Measurements from ENCODE around the gene AGBL3.

AGBL3 gene

DNA sequence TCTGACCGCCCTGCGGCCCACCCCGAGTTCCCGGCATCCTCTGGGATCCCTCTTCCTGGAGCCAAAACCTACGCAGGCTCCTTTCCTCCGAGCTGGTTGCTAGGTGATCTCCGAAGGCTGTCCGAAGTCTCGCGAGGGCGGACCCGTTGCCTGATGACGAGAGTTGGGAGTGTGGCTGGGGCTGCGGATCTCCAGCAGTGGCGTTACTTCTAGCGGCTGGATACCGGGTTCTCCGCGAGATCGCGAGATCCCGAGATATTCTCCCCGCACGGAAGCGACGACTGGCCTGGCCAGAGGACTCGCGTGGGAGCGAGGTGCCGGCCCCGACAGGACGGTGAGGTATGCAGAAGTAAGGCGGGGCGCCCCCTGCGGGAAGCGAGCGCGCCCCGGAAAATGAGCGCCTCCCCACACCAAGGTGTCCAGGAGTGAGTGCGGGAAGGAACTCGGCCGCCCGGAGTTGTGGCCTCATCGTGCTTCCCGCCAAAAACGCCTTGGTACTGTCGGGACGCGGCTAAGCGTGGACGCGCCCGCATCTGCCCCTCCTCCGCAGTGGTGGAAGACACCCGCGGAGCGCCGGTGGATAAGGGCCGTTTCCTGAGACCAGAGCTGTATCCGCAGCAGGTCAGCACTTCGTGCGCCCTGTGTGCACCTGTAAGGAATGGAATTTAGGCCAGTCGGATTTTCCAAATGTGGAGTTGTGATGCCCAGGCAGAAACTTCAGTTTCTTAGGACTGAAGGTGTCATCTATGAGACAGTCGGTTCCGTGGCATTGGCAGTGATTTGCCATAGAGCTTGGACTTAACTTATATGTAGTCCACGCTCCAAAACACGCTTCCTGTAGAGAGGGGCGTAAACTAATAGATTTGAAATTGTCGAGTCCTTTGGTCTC, at the start of gene AGBL3:
TSS of gene AGBL3 (plus strand) at position 146 of the 889 bp plus-strand sequence. CDS start 1,426 bp downstream, outside the sequence.
- peak; percentile 96 for DNase-seq

DNA sequence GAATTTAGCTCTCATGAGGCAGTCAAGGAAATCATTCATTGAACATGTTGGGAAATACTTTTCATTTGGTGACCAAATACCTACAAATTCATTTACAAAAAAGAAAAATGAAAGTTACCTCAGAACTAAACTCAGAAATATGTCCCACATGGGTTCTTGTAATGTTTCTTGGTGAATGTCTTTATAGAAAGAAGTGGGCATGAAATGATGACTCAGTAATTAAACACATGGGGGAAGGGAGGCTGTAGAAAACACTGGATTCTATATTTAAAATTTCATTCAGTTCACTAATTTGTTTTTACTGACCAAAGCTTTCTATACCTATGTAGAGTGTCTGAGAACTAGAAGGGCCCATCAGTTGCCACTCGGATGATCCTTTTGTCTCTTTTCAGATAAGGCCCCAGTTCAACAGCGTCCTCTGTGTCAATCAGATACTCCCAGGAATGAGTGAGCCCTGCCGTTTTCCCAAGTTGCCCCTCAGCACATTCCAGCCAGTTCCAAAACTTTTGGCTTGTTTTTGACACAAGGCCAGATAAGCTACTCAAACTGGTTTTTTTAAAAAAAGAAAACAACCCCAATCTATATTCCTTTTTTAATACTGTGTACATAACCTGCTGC, 49.3 kb upstream of the AGBL3 start:
- DNase-seq = no peak

DNA sequence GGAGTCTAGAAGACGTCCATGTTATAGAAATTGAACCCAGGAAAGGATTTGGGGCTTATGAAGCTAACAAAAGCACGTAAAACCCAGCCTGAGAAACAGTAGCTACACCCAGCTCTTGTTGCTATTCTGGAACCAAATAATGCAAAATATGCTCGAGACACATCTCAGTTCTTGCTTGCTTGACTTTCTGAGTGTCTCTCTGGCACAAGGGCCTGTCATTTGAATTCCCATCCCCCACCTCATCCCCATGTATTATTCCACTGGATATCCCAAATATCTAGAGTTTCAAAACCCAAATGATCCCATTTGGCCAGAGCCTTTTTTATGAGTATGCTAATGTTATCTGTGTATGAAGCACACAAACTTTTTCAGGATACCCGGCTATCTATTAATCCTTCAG, 48.2 kb upstream of the AGBL3 start:
- no peak for DNase-seq

DNA sequence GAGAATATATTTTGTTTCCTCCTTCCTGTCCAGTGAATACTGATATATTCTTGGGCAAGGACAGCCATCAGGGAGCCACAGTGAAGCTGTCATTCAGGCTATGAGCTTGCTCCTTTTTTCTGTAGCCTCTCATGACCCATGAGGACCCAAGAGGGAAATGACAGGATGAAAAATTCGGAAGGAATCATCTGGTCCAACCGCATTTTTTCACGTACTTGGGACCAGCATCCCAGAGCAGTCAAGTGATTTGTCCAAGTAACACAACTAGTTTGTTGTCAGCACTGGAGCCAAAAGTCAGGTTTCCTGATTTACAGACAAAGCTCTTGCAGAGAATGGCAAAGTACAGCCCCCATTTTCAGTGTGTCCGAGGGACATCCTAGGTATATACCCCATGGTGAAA, 47.2 kb upstream of the AGBL3 start:
- DNase-seq = no peak

DNA sequence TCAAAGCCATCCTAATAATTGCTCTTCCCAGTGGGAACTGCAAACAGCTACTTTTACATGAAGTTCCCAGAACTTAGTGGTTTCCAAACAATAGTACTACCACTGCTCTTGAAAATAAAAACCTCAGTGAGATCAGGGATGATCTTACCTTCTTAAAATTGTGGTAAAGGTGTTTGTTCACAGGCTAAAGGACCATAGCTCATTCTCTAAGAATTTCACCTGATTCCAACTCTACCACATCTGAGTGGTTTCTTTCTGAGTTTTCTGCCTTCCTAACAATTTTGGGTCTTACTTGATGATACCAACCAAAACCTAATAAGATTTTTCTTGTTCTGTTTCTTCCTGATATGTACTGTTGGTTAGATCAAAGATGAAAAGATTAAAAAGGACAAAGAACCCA, 45.6 kb upstream of the AGBL3 start:
- no peak for DNase-seq

DNA sequence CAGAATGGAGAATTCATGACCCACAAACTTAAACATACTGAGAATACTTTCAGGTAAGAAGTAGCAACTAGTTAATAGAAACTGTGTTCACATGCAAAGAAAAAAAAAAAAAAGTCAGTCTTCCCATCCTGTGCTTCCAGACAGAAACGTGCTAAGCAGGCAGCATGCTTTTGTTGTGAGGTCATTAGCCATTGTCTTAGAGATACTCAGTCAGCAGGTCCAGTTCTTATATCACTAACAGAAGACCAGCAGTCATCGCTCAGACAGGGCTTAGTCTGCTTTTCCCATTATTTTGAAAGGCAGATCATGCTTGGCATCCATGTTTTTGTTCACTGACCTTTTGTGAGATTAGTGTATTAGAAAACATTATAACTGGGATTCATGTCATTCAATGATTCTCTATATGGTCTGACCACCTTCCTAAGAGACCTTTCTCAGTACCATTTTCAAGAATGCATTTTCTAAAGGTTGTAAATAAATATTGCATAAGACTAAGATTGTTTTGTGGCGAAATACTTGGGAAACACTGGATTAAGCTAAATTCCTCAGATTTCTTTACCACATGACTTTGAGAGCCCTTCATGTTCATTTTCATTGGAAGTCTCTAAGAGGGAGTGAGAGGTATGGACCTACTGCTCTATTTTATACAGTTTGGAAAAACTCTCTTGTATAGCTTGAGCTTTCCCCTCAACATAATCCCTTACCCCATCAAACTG, 45.0 kb upstream of the AGBL3 start:
- no peak for DNase-seq

DNA sequence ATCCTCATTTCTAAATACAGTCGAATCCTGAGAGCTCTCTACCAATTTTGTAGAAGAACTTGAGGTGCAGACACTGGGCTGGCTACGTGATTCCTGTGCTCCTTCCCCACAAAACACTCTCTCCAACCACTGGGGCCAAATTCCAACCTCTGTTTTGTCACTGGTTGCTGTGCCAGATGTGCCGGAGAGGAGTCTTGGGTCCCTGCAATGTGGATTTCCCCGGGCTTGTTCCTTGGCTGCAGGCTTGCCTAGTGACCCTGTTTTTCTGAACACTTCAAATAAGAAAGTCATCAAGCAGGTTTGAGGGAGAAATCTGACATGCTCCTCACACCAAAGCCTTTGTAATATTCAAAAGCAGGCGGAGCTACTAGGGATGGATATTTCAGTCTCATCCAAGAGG, 44.4 kb upstream of the AGBL3 start:
- no peak for DNase-seq

DNA sequence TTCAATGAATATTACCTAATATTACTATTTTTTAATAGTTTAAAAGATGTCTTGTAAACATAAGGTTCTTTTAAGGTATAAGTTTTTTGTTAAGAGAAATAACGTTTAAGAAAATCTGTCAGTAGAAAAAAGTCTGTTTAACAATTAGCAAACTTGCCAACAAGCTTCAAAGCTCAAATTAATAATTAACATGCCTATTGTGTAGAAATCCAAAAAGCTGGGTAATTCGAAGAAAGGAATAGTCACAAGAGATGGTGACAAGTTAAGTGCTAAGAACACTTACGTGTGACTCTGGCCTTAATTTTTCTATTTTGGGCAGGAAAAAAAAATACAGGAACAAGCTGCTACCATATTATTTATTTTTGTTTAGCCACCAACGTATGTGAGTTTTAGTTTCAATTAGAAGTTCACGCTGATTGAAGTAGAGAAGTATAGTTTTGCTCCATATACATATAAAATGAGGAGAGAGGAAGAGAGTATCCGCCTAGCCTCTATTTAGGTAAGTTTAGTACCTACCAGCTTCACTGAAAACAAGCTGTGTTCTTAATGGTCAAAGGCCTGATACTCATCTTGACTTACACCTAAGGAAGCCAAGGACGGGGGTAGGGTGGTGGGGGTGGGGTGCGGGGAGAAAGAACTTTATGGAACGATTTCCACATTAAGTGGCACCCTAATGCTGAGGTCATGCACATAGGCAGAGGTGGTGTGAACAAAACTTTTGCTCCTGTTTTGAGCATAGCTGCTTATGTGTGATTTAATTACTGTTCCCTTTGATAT, 43.4 kb upstream of the AGBL3 start:
- DNase-seq = no peak

DNA sequence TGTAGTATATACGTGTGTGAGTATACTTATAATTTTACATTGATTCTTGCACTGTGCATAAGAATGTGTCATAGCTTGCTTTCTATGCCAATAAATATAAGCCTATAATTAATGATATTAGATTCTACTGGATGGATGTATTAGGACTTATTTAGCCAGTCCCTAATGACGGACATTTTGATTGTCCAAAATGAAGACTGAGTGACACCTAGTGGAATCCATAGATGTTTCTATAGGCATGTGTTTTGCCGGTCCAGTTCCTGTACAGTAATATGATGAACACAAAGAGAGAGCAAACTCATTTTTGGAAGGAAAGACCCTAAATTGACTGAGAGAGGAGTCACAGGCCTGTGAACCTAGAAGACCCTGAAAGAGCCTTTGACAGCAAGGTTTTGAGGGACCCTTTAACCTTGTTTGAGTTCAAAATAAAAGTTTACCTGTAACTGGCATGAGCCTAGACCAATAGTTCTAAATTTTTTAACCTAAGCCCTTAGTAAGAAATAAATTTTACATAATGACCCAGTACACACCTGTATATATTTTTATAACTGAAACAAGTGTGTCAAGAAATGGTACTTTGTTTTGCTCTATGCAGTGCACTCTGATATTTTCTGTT, 42.4 kb upstream of the AGBL3 start:
- DNase-seq = peak; percentile 35

DNA sequence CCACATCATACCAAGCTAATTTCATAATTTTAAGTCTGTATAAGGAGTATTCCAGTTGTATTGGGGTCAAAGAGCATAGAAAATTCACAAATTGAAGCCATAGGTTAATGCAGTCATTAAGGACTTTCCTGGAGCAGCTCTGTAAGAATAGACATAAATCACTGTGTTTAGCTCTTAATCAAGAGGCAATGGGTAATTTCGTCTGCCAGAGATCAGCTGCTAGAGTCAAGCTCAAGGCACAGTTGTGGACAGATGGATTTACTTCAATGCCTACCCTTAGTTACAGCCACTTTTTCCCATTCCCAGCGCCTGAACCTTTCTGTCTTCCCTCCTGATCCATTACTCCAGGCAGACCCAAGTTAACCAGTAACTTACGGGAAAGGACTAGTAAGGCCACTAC, 40.6 kb upstream of the AGBL3 start:
- no peak for DNase-seq

DNA sequence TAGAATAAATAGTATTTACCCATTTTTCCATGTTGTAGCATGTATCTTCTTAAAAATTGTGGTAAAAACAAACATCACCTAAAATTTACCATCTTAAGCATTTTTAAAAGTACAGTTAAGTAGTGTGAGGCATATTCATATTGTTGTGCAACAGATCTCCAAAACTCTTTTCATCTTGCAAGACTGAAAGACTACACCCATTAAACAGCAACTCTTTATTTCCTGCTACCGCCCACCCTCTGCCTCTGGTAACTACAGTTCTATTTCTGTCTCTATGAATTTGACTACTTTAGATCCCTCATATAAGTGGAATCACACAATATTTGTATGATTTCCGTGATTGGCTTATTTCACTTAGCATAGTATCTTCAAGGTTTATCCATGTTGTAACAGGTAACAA, 40.0 kb upstream of the AGBL3 start:
- DNase-seq = no peak

DNA sequence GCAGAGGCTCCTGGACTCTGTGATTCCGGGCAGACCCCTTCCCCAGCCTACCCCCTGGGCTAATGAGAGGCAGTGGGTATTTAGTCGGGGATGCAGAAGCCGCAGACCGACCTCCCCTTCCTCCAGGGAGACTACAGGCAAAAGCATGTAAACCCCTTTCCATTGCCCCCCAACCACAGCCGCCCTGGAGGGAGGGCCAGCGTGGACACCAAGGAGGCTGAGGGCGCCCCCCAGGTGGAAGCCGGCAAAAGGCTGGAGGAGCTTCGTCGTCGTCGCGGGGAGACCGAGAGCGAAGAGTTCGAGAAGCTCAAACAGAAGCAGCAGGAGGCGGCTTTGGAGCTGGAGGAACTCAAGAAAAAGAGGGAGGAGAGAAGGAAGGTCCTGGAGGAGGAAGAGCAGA, 39.0 kb upstream of the AGBL3 start:
- no peak for DNase-seq

DNA sequence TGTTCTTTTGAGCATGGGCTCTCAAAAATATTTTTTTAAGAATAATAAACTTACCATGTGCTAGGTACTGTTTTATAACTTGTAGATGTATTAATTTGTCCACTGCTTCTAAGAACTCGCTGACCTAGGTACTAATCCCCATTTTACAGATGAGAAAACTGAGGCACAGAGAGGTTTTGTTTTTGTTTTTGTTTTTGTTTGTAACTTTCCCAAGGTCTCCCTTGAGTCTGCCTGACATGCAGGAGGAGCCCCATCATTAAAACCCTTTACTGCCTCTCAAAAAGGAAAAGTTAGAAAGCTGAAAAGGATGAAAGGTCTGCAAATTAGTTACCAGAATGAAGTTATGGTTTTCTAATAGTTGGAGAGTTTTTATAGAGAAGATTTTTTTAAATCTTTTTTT, 38.5 kb upstream of the AGBL3 start:
- DNase-seq = no peak

DNA sequence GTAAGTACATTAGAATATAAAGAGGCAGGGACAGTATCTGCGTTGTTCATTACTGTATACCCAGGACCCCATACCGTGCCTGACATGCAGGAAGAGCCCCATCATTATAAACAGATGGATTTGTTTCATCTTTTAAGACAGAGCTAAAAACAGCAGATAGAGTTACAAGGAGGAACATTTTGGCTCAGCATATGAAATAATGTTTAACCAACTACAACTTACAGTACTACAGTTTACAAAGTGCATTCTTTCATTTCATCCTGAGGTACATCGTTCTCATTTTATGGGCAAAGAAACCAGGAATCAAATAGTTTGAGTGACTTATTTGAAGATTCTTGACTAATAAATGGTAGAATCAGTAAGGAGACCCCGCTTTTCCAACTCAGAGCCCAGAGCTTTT, 38.1 kb upstream of the AGBL3 start:
- DNase-seq = no peak

DNA sequence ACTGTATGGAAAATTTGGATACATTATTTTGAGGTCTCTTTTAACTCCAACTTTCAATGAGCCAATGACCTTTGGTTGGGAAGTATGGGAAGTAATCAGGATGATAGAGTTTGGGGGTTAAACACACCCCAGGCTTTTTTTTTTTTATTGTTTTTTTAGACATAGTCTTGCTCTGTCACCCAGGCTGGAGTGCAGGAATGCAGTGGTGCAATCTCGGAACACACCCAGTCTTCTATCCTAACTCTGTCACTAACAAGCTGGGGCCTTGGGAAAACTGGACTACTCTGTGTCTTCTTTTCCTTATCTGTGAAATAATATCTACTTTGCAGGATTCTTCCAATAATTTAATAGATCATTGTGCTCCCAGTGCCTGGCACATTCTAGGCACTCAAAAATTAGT, 37.6 kb upstream of the AGBL3 start:
- no peak for DNase-seq

DNA sequence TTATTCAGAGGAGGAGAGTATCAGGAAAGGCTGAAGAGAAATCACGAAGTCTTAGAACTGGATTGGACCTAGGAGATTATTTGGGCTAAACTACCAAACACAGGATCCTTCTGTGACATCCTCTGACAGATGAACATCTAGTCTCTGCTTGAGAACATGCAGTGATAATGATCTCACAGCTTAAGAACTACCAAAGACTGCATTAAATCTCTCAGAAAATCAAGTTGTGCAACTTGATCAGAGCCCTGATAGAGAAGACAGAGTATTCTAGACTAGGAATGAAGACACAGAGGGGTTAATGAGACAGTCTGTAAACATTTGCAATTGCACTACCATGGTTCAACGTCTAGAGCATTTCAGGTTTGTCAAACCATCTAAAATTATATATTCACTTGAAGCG, 37.1 kb upstream of the AGBL3 start:
- DNase-seq = no peak

DNA sequence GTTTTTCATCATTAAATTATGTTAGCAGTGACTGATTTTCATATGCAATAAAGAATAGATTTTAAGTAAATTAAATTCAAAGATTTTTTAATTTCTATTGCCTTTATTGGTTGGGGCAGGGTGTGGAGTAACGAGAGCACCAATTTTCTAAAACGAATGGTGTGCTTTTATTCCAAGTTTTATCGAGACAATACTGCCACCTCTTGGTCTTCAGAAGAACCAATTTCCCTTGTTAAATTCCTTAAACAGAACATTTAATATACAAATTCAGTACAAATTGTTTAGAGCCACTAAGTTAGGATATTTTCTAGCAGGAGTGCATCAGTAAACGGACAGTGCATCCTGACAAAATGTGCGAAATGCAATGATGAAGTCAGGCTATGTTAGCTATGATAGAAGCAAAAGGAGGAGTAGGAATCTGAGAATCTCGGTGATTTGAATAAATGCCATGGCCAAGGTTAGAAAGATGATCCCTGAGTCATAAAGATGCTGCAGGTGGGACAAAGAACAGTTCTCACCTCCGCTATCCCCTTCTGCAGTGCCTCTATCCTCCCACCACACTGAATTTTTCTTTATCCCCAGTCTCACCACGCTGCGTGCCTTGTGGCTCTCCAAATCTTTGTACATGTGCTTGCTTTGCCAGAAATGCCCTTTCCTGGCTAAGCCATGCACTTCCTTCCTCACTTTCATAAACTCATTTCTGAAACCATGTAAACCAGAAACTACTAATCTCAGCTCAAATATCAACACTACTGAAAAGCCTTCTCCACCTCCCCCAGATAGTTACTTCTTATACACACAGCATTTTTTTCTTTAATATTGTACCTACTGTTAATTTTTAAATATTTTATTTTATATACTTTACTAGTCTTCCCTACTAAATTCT, 31.9 kb upstream of the AGBL3 start:
- DNase-seq = peak; percentile 61

DNA sequence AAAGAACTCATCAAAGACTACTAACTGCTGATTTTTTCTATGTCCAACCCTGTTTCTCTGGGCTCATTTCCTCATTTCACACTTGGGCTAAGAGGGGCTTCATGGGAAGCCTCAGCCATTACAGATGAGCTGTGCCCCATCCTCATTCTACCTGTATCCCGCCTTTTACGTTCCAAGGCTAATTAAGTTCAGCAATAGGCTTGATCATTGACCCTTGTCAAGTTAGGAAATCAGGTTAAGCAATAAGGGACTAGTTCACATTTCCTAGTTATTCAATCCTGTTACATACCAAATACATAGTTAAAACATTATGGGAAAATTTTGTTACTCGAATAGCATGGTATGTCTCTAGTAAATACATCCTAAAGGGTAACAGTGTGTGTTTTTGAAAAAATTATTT, 29.3 kb upstream of the AGBL3 start:
- DNase-seq = no peak

DNA sequence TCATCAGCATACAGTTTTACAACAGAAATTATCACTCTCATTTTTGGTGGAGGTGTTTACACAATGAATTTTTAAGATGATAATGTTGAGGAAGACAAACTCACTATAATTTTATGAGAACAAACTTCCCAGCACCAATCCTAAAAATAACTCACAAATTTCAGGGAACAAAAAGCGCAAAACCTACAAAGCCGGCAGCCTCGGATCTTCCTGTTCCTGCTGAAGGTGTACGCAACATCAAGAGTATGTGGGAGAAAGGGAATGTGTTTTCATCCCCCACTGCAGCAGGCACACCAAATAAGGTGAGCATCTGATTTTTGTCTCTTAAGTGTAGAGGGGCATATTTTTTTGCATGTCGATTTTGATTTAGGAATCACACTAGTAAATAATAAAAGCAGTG, 26.5 kb upstream of the AGBL3 start:
- no peak for DNase-seq

DNA sequence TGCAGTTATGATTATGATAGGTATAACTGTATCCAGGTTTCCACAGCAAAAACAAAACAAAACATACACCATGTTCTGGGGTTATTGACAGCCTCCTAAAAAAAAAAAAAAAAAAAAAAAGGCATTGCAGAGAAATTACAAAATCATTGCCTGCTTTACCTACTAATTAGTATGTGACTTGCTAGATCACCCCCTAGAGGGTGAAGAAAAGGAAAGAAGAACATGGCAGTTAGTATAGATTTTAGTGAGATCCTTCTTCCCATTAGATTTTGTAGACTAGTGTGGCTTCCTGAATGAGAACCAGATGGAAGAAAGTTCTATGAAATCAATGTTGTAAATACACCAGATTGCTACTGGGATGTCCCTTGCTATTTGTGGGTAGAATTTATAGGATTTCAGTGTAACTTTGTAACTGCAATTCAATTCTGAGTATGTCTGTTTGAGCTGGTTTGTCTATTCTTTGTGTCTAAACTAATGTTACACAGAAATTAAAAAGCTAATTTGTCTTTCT, 24.0 kb upstream of the AGBL3 start:
- DNase-seq = no peak

DNA sequence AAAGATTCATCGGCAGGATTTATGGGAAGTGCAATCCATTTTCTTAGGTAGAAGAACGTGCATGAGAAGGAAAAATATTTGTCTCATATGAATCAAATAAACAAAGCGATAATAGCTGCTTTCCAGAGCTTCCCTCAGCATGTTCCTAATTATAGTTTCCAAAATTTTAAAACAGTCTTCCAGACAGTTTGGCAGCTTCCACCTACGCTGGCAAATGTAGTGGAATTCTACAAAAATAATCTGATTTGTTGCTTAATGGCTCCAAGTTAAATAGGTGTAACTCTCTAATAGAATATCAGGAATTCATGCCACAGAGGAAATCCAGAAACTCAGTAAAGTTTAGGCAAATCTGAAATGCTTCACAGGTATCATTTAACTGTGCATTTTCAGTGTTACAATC, 23.3 kb upstream of the AGBL3 start:
- no peak for DNase-seq
